Astrocyte of the cerebellum (primary cell): ENCODE measurements around the gene KLK1.
A peak's percentile ranks its signal among the peaks of the same experiment; 100 is the strongest.

Experiments
- DNase-seq: peaks from one replicate; pipeline ENCODE4 v3.0.0-alpha.2; 2011; ENCODE audit warnings: low read depth
- H3K4me3 ChIP-seq: 2 replicates; pipeline ENCODE4 v1.5.1; 2011; ENCODE audit warnings: mild to moderate bottlenecking, low read depth, low read length, moderate library complexity
- CTCF ChIP-seq: IDR thresholded peaks from 2 replicates; pipeline ENCODE4 v1.5.1; 2012; ENCODE audit warnings: low read length, low read depth, moderate library complexity, mild to moderate bottlenecking; ENCODE audit errors: missing control alignments
- in situ Hi-C: cut with HindIII; loops from 2 replicates; pipeline ENCODE4 v1.10.0; 2017; ENCODE audit warnings: low sequenced_read_pairs

KLK1 gene

GRCh38 chr19:50797781-50798658, 25.6 kb downstream of the KLK1 start:
- in situ Hi-C loops: no loop called here
- TF ChIP-seq CTCF: no peak
- no peak overlapping the region for H3K4me3 ChIP-seq
- no peak for DNase-seq

- in situ Hi-C loops: no loop called here
- no peak for TF ChIP-seq CTCF
- no peak for DNase-seq
- H3K4me3 ChIP-seq: no peak overlapping the region
Measured at GRCh38 chr19:50797429-50797780, 26.2 kb downstream of the KLK1 start.

GRCh38 chr19:50796634-50797428, 26.8 kb downstream of the KLK1 start:
- in situ Hi-C loops: no loop called here
- TF ChIP-seq CTCF: no peak
- no peak overlapping the region for H3K4me3 ChIP-seq
- no peak for DNase-seq

GRCh38 chr19:50796128-50796633, 27.4 kb downstream of the KLK1 start:
- in situ Hi-C loops: no loop called here
- no peak for TF ChIP-seq CTCF
- no peak overlapping the region for H3K4me3 ChIP-seq
- no peak for DNase-seq

- TF ChIP-seq CTCF: no peak
- DNase-seq: no peak
- in situ Hi-C loops: no loop called here
- no peak overlapping the region for H3K4me3 ChIP-seq
Measured at GRCh38 chr19:50795664-50796073, 27.9 kb downstream of the KLK1 start.

- DNase-seq: no peak
- in situ Hi-C loops: no loop called here
- peak; percentile 12 for TF ChIP-seq CTCF
- no peak overlapping the region for H3K4me3 ChIP-seq
Measured at GRCh38 chr19:50794876-50795663, 28.5 kb downstream of the KLK1 start.
